HEK293 (cell line): Measurements from ENCODE around the gene MS4A15.

ENCODE experiments used
- ZNF148 ChIP-seq: fragments of 450-650 bp; formaldehyde crosslinking; IDR thresholded peaks from 2 replicates; pipeline ENCODE4 v1.5.0; 2017; ENCODE audit warnings: missing biosample characterization, missing genetic modification characterization, borderline replicate concordance
- TF ChIP-seq, protein P1 (sequence below): fragments of 450-650 bp; formaldehyde crosslinking; IDR thresholded peaks from 2 replicates; pipeline ENCODE4 v1.5.1; 2016; ENCODE audit warnings: missing biosample characterization, missing genetic modification characterization

DNA sequence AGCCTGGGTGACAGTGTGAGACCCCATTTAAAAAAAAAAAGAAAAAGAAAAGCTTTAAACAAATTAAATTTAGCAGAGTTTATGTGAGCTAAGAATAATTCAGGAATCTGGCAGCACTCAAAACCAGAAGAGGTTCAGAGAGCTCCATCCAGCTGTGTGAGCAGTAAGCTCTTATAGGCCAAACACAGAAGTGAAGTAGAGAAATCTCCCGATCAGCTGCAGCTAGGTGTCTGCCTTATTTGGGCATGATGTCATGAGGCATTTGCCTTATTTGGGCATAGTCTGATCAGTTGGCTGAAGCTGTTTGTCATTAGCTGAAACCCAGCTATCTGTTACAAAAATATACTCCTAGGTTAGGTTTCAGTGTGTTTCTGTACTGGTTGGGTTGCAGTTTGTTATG is 8.2 kb downstream of the MS4A15 start:
- no peak for TF ChIP-seq ZNF148 (tag by site-specific recombination)
- TF ChIP-seq, protein P1, sequence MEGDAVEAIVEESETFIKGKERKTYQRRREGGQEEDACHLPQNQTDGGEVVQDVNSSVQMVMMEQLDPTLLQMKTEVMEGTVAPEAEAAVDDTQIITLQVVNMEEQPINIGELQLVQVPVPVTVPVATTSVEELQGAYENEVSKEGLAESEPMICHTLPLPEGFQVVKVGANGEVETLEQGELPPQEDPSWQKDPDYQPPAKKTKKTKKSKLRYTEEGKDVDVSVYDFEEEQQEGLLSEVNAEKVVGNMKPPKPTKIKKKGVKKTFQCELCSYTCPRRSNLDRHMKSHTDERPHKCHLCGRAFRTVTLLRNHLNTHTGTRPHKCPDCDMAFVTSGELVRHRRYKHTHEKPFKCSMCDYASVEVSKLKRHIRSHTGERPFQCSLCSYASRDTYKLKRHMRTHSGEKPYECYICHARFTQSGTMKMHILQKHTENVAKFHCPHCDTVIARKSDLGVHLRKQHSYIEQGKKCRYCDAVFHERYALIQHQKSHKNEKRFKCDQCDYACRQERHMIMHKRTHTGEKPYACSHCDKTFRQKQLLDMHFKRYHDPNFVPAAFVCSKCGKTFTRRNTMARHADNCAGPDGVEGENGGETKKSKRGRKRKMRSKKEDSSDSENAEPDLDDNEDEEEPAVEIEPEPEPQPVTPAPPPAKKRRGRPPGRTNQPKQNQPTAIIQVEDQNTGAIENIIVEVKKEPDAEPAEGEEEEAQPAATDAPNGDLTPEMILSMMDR, result no peak
